ENCODE results near the gene HSF4. TPM values are rescaled to one million over a fixed set of nuclear protein-coding genes. Genes with fewer than 3 reads are reported as not detected.
A peak's percentile ranks its signal among the peaks of the same experiment; 100 is the strongest.

Gene HSF4
- total RNA-seq, 1 experiment from 2014 or later, result 4.9 TPM

DNA sequence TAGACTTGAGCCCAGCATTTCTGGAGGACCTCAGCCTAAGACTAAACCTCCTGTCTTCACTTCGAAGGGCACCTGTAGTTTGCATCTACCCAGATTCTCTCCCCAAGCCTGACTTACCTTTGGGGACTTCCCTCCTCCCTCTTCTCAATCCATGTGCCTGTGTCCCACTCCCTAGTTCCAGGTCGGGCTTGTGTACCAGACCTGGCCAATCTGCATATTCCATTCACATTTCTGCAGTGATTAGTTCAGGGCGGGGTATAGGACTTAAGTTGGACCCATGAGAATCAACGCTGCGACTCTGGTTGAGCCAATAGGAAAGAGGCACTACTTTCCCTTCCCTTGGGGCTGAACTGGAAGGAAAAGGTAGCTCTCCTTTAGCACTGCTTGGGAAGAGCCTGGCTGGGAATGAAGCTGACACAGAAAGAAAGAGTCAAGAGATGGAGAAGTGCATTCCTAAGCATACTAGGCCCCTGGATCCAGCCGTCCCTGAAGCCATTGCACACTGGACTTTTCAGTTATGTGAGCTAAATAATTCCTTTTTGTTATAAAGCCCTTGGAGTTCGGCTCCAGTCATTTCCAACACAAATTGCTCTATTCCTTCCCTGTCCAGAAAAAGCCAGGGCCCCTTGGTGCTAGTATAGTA lies 7.3 kb upstream of the HSF4 start:
- Histone ChIP-seq H3K27me3 (peaks cover 4% of the 10 kb centered on the region; the same call in 1 of the 2 replicates), H3K4me1 (peaks cover 7% of the 10 kb centered on the region; the same call in 1 of the 2 replicates), H3K36me3 (no peaks in the 10 kb centered on the region), H3K27ac (no peak overlapping the region), H3K4me3 (no peak overlapping the region), H3K9me3 (replicated peaks) (no peaks in the 10 kb centered on the region)
- no peak for DNase-seq

GRCh38 chr16:67157892-67158635 lies 6.5 kb upstream of the HSF4 start:
- no peak overlapping the region for H3K4me3 ChIP-seq
- peaks cover 4% of the 10 kb centered on the region; the same call in 1 of the 2 replicates for H3K27me3 ChIP-seq
- peaks cover 7% of the 10 kb centered on the region; the same call in 1 of the 2 replicates for H3K4me1 ChIP-seq
- no peak for DNase-seq
- H3K9me3 ChIP-seq (replicated peaks), result no peaks in the 10 kb centered on the region
- H3K36me3 ChIP-seq, result no peaks in the 10 kb centered on the region
- no peak overlapping the region for H3K27ac ChIP-seq

DNA sequence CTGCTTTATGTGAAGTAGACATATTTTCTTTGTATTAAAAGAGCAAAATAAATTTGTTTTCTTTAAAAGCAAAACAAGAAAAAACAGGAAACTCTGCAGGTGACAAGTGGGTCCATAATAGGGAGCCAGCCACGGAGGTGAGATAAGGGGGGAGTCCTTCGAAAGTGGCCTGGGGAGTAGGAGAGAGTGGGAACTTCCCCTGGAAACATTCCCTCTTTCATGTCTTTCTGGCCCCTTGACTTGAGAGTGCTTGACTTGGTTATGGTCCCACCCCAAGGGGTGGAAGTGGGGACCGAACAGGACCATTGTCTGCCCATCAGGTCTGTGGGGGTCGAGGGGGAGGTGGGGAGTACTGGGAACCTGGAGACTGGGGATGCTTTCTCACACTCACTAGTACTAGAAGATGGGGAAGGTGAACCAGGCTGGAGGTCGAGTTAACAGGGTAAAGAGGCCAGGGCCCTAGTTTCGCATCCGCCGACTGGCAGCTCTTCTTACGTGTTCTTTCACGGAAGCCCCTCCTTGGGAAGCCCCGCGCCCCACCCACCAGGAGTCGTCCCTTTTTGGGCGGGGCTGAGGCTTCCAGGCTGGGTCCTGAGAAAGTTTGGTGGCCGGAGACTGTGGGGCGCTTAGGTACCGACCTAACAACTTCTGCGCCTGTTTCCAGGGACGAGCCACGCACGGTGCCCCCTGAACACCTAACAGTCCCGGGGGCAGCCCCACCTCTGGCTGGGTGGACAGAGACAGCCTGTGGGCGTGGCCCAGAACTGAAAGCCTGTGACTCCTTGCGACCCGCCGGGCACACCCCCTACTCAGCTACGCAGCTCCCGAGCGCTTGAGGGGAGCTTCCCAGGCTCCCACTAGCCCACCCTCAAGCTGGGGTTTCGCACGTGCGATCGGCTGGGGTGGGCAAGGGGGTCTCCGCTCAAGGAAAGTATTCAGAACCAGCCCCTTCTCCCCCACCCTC lies 5.6 kb upstream of the HSF4 start:
- Histone ChIP-seq H3K4me3 (peak overlapping the region; percentile 87), H3K36me3 (no peaks in the 10 kb centered on the region), H3K27ac (no peak overlapping the region), H3K9me3 (replicated peaks) (no peaks in the 10 kb centered on the region), H3K4me1 (peaks cover 7% of the 10 kb centered on the region; the same call in 1 of the 2 replicates), H3K27me3 (peaks cover 4% of the 10 kb centered on the region; the same call in 1 of the 2 replicates)
- peak; percentile 42 to 50 for DNase-seq

GRCh38 chr16:67161595-67162058 lies 2.9 kb upstream of the HSF4 start:
- no peak overlapping the region for H3K4me3 ChIP-seq
- H3K4me1 ChIP-seq, result peaks cover 7% of the 10 kb centered on the region; the same call in 1 of the 2 replicates
- no peak for DNase-seq
- no peaks in the 10 kb centered on the region for H3K9me3 ChIP-seq (replicated peaks)
- no peaks in the 10 kb centered on the region for H3K27me3 ChIP-seq
- H3K27ac ChIP-seq, result no peak overlapping the region
- H3K36me3 ChIP-seq, result no peaks in the 10 kb centered on the region

- Histone ChIP-seq H3K4me1 (peaks cover 7% of the 10 kb centered on the region; the same call in 1 of the 2 replicates), H3K27me3 (no peaks in the 10 kb centered on the region), H3K4me3 (no peak overlapping the region), H3K27ac (no peak overlapping the region), H3K9me3 (replicated peaks) (no peaks in the 10 kb centered on the region), H3K36me3 (no peaks in the 10 kb centered on the region)
- DNase-seq, result no peak
Measured at GRCh38 chr16:67162506-67163163, 1.9 kb upstream of the HSF4 start.

DNA sequence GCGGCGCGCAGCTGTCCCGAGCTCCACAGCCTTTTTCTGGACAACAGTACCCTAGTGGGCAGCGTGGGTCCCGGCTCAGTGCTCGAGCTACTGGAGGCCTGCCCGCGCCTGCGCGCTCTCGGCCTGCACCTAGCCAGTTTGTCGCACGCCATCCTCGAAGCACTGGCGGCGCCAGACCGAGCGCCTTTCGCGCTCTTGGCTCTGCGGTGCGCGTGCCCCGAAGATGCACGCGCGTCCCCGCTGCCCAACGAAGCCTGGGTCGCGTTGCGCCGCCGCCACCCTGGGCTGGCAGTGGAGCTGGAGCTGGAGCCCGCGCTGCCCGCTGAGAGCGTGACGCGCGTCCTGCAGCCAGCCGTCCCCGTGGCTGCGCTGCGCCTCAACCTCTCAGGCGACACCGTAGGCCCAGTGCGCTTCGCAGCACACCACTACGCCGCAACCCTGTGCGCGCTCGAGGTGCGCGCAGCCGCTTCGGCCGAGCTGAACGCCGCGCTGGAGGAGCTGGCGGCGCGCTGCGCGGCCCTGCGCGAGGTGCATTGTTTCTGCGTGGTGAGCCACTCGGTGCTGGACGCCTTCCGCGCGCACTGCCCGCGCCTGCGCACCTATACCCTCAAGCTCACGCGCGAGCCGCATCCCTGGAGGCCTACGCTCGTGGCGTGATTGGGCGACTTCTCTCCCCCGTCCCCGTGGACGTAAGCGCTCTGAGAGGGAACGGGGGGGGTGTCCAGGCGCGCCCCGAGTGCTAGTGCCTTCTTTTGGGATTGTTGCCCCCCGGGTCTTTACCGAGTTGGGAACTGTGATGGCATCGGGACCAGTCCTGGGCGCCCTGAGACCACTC lies 1.2 kb upstream of the HSF4 start:
- Histone ChIP-seq H3K27me3 (no peaks in the 10 kb centered on the region), H3K4me1 (peaks cover 7% of the 10 kb centered on the region), H3K9me3 (replicated peaks) (no peaks in the 10 kb centered on the region), H3K36me3 (no peaks in the 10 kb centered on the region), H3K4me3 (no peak overlapping the region), H3K27ac (no peak overlapping the region)
- DNase-seq, result no peak

- Histone ChIP-seq H3K36me3 (no peaks in the 10 kb centered on the region), H3K9me3 (replicated peaks) (no peaks in the 10 kb centered on the region), H3K27me3 (no peaks in the 10 kb centered on the region), H3K27ac (no peak overlapping the region), H3K4me1 (peaks cover 12% of the 10 kb centered on the region), H3K4me3 (no peak overlapping the region)
- DNase-seq, result no peak
Measured at GRCh38 chr16:67163999-67164558, 466 bp upstream of the HSF4 start.

DNA sequence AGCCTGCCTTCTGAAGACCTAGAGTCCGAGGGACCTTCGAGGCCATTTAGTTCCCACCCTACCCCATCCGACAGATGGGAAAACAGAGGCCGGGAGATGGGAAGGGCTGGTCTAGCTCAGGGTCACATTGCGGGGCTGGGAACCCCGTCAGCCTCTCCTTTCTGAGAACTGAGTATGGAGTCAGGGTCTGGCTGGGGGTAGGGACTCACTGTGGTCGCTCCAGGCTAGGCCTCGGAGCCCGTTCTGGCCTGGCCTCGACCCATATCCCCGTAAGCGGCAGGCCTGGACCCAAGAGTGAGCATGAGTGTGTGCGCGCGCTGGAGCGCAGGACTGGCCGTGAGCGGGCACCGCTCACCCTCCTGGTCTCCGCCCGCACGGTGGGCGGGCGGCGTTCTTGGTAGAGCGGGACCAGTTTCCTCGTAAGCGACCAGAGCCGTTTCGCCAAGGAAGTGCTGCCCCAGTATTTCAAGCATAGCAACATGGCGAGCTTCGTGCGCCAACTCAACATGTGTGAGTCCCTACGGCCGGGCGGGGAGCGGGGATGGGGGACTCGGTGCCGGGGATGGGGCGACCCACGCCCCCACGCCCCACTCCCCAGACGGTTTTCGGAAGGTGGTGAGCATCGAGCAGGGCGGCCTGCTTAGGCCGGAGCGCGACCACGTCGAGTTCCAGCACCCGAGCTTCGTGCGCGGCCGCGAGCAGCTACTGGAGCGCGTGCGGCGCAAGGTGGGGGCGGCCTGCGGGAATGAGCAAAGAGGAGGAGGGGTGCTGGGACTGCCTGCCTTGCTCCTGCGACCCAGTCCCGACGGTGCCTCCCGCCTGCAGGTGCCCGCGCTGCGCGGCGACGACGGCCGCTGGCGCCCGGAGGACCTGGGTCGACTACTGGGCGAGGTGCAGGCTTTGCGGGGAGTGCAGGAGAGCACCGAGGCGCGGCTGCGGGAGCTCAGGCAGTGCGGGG lies 855 bp downstream of the HSF4 start:
- H3K4me1 ChIP-seq, result peaks cover 13% of the 10 kb centered on the region
- H3K27ac ChIP-seq, result no peak overlapping the region
- no peak overlapping the region for H3K4me3 ChIP-seq
- H3K36me3 ChIP-seq, result no peaks in the 10 kb centered on the region
- no peaks in the 10 kb centered on the region for H3K27me3 ChIP-seq
- H3K9me3 ChIP-seq (replicated peaks), result no peaks in the 10 kb centered on the region
- no peak for DNase-seq

GRCh38 chr16:67166110-67166547 lies 1.6 kb downstream of the HSF4 start:
- no peak overlapping the region for H3K27ac ChIP-seq
- peaks cover 13% of the 10 kb centered on the region for H3K4me1 ChIP-seq
- no peak for DNase-seq
- no peak overlapping the region for H3K4me3 ChIP-seq
- no peaks in the 10 kb centered on the region for H3K36me3 ChIP-seq
- H3K9me3 ChIP-seq (replicated peaks), result no peaks in the 10 kb centered on the region
- H3K27me3 ChIP-seq, result no peaks in the 10 kb centered on the region

- no peak for DNase-seq
- Histone ChIP-seq H3K27ac (no peak overlapping the region), H3K36me3 (no peaks in the 10 kb centered on the region), H3K4me3 (no peak overlapping the region), H3K4me1 (peaks cover 19% of the 10 kb centered on the region), H3K27me3 (no peaks in the 10 kb centered on the region), H3K9me3 (replicated peaks) (no peaks in the 10 kb centered on the region)
Measured at GRCh38 chr16:67166598-67167168, 2.1 kb downstream of the HSF4 start.

DNA sequence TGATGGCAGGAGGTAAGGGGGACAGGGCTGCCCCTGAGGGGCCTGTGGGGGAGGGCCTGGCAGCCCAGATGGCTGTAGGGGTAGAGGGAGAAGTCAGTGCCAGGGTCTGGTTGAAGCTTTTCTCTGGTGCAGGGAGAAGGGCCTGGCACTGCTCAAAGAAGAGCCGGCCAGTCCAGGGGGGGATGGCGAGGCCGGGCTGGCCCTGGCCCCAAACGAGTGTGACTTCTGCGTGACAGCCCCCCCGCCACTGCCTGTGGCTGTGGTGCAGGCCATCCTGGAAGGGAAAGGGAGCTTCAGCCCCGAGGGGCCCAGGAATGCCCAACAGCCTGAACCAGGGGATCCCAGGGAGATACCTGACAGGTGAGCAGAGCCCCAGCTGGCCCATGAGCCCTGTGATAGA lies 3.0 kb downstream of the HSF4 start:
- DNase-seq, result no peak
- no peak overlapping the region for H3K4me3 ChIP-seq
- no peaks in the 10 kb centered on the region for H3K9me3 ChIP-seq (replicated peaks)
- H3K36me3 ChIP-seq, result no peaks in the 10 kb centered on the region
- H3K4me1 ChIP-seq, result peaks cover 19% of the 10 kb centered on the region
- H3K27me3 ChIP-seq, result no peaks in the 10 kb centered on the region
- H3K27ac ChIP-seq, result no peak overlapping the region

- H3K27ac ChIP-seq, result peak overlapping the region; percentile 82
- no peaks in the 10 kb centered on the region for H3K36me3 ChIP-seq
- DNase-seq, result peak; percentile 51 to 70
- H3K9me3 ChIP-seq (replicated peaks), result no peaks in the 10 kb centered on the region
- peak overlapping the region; percentile 69 for H3K4me3 ChIP-seq
- H3K27me3 ChIP-seq, result no peaks in the 10 kb centered on the region
- H3K4me1 ChIP-seq, result peaks cover 26% of the 10 kb centered on the region
Measured at GRCh38 chr16:67169011-67169451, 4.5 kb downstream of the HSF4 start.
